GM23248 (cell line): ENCODE results near the gene ARL10.

Experiments
- EZH2 ChIP-seq: fragments of 200-600 bp; sonication (generic); IDR thresholded peaks from 2 replicates; pipeline ENCODE4 v1.6.1; 2018; ENCODE audit warnings: antibody characterized with exemption, mild to moderate bottlenecking; ENCODE audit not compliant: insufficient read depth, poor library complexity, severe bottlenecking
- EZH2phosphoT487 ChIP-seq: fragments of 200-600 bp; sonication (generic); IDR thresholded peaks from 2 replicates; pipeline ENCODE4 v1.6.1; 2018; ENCODE audit warnings: antibody characterized with exemption, moderate library complexity, mild to moderate bottlenecking, low read depth; ENCODE audit not compliant: insufficient read depth

DNA sequence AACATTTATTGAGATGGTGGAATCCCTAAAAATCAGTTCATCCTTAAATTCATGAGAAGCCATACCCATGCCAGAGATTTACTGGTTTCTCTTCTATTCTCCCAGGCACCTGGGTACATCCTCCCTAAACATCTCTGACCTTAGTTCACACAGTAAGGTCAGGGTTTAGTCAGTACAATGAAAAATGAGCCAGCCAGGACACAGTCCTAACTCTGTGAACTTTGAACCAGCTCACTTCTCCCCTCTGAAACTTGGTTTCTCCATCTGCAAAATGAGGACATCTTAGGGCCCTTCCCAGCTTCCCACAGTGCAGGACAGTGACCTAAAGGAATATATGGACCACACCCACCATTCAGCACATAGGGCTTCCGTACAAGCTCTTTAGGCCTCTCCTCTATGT is 21.2 kb downstream of the ARL10 start:
- TF ChIP-seq EZH2 (no peak), EZH2phosphoT487 (no peak)
